MCF 10A (cell line): ENCODE results near the gene IL4. TPM values are rescaled to one million over a fixed set of nuclear protein-coding genes. Genes with fewer than 3 reads are reported as not detected.

Experiments
- BruUV-seq: library from RNA; stranded (reverse); fragments of 400-500 nt; replicated peaks from 2 replicates; lab custom pipeline; 2021; lab: Mats Ljungman, UMichigan
- CTCF ChIA-PET: fragments of 300-600 bp; sonication (Branson Sonifier 250); formaldehyde crosslinking; extraction: SDS; loops from one replicate; lab custom pipeline; 2021; ENCODE audit warnings: antibody characterized with exemption, inconsistent platforms; lab: Yijun Ruan, JAX
- POLR2A ChIA-PET: fragments of 300-600, 350-650 bp; sonication (Branson Sonifier 250); formaldehyde crosslinking; extraction: SDS; loops from one replicate; lab custom pipeline; 2020; ENCODE audit warnings: antibody characterized with exemption, inconsistent platforms; lab: Yijun Ruan, JAX
- DNase-seq: peaks from one replicate; pipeline ENCODE4 v3.0.0-alpha.2; 2018; ENCODE audit not compliant: unreplicated experiment
- H3K27ac Mint-ChIP-seq: one replicate; pipeline ENCODE4 v1.8.0; 2022; ENCODE audit warnings: mild to moderate bottlenecking, low read depth, mixed read lengths; ENCODE audit not compliant: unreplicated experiment
- H3K27me3 Mint-ChIP-seq: one replicate; pipeline ENCODE4 v1.8.0; 2022; ENCODE audit warnings: mixed read lengths; ENCODE audit not compliant: insufficient read depth, unreplicated experiment
- H3K36me3 Mint-ChIP-seq: one replicate; pipeline ENCODE4 v1.8.0; 2022; ENCODE audit warnings: mild to moderate bottlenecking, moderate library complexity, mixed read lengths; ENCODE audit not compliant: insufficient read depth, unreplicated experiment
- H3K4me1 Mint-ChIP-seq: one replicate; pipeline ENCODE4 v1.8.0; 2022; ENCODE audit warnings: mixed read lengths; ENCODE audit not compliant: insufficient read depth, unreplicated experiment
- H3K4me3 Mint-ChIP-seq: one replicate; pipeline ENCODE4 v1.8.0; 2022; ENCODE audit warnings: mild to moderate bottlenecking, moderate library complexity, mixed read lengths; ENCODE audit not compliant: unreplicated experiment
- H3K9me3 Mint-ChIP-seq: one replicate; pipeline ENCODE4 v1.8.0; 2022; ENCODE audit warnings: mixed read lengths; ENCODE audit not compliant: unreplicated experiment
- CTCF ChIP-seq: fragments of 200-600 bp; IDR thresholded peaks from one replicate; pipeline ENCODE4 v1.8.0; 2022; ENCODE audit warnings: antibody characterized with exemption, mild to moderate bottlenecking; ENCODE audit not compliant: unreplicated experiment
- intact Hi-C: fragments of 100-400 bp; cut with micrococcal nuclease; formaldehyde crosslinking; loops from 2 replicates; pipeline ENCODE4 v1.14.1; 2022
- total RNA-seq: library from RNA; stranded (reverse); gene quantifications from 2 replicates; pipeline ENCODE4 v1.2.3, GENCODE V29; 2022

The IL4 gene
- total RNA-seq, 1 experiment from 2014 or later, result not detected

DNA sequence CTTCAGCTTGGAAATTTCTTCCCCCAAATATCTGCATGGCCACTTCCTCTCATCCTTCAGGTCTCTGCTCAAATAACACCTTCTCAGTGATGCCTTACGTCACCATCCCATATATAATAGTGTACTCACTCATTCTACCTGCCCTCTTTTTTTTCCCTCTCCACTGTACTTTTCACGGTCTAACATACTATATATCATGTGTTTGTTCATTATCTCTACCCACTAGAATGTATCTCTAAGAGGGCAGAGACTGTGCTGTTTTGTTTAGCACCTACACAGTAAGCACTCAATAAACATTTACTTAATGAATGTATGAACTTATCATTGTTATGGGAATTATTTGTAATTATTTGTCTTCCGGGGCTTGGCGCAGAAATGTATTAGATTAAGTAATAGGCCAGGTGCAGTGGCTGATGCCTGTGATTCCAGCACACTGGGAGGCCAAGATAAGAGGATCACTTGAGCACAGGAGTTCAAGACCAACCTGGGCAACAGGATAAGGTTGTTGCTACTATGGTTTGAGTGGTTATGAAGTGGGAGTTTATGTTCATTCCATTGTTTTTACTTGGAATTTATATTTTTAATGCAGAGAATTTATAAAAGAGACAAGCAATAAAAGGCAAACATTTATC is 21.8 kb upstream of the IL4 start:
- ChIA-PET CTCF (no interaction called here), POLR2A (no interaction called here)
- no peak for TF ChIP-seq CTCF
- H3K9me3 Mint-ChIP-seq, result no peaks in the 10 kb centered on the region
- intact Hi-C loops, result no loop called here
- BruUV-seq, result no TSS peak
- H3K27ac Mint-ChIP-seq, result no peak overlapping the region
- no peaks in the 10 kb centered on the region for H3K27me3 Mint-ChIP-seq
- no peaks in the 10 kb centered on the region for H3K4me1 Mint-ChIP-seq
- DNase-seq, result no peak
- H3K36me3 Mint-ChIP-seq, result no peaks in the 10 kb centered on the region
- no peak overlapping the region for H3K4me3 Mint-ChIP-seq

DNA sequence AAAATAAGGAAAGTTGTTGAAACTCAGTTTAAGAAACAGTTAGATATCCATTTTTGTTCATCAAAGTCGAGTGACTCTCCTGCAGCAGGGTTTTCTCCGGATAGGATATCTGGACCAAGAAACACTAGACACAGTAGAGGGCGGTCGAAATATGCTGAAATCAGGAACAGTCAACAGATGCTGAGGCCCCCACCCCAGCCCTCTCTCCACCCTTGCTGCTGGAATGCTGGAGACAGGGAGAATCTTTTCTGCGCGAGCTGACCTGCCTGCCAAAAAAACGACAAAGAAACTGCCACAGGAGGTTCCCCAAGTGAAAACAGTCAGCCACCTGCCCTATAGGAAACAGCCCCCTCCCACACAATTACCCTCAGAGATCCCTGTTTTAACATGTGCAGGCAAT is 20.1 kb upstream of the IL4 start:
- BruUV-seq, result no TSS peak
- TF ChIP-seq CTCF, result no peak
- Mint-ChIP-seq H3K4me1 (no peaks in the 10 kb centered on the region), H3K27me3 (no peaks in the 10 kb centered on the region), H3K9me3 (no peaks in the 10 kb centered on the region), H3K4me3 (no peak overlapping the region), H3K36me3 (no peaks in the 10 kb centered on the region), H3K27ac (no peak overlapping the region)
- no peak for DNase-seq
- ChIA-PET POLR2A (interaction anchor here (1.2 kb wide), 2 partner anchors 10 to 23 kb away, joined by 3 to 4 read pairs; no protein-coding TSS in a partner anchor), CTCF (interaction anchor here (0.7 kb wide), 1 partner anchor 83 kb away, joined by 3 read pairs; no protein-coding TSS in a partner anchor)
- intact Hi-C loops, result loop anchor here (1.0 kb wide), 1 partner anchor 24 kb away; no protein-coding TSS in a partner anchor

- intact Hi-C loops, result no loop called here
- Mint-ChIP-seq H3K4me3 (no peak overlapping the region), H3K4me1 (no peaks in the 10 kb centered on the region), H3K9me3 (no peaks in the 10 kb centered on the region), H3K36me3 (peaks cover 6% of the 10 kb centered on the region), H3K27me3 (no peaks in the 10 kb centered on the region), H3K27ac (no peak overlapping the region)
- ChIA-PET POLR2A (no interaction called here), CTCF (no interaction called here)
- BruUV-seq, result no TSS peak
- no peak for DNase-seq
- TF ChIP-seq CTCF, result no peak
Observed at GRCh38 chr5:132655821-132656773, 17.7 kb upstream of the IL4 start.

DNA sequence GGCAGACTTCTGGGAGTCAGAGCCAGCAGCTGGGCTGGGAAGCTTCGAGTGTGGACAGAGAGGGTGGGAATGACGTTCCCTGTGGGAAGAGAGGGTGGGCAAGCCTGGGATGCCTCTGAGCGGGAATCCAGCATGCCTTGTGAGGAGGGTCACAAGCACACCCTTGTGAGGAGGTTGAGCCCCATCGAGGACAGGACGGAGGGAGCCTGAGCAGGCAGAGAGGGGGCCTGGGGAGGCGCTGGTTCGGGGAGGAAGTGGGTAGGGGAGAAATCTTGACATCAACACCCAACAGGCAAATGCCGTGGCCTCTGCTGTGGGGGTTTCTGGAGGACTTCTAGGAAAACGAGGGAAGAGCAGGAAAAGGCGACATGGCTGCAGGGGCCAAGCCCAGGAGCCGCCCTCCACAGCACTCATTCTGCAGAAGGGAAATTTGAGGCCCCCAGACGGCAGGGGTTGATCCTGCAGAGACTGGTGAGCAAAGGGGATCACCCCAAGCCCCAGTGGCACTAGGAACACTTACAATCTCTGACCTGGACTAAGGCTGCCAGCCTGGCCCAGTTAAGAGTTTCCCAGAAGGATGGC is 16.9 kb upstream of the IL4 start:
- H3K27me3 Mint-ChIP-seq, result no peaks in the 10 kb centered on the region
- no peak for TF ChIP-seq CTCF
- no peaks in the 10 kb centered on the region for H3K4me1 Mint-ChIP-seq
- DNase-seq, result no peak
- no TSS peak for BruUV-seq
- H3K36me3 Mint-ChIP-seq, result peaks cover 6% of the 10 kb centered on the region
- ChIA-PET POLR2A (no interaction called here), CTCF (interaction anchor here (0.6 kb wide), 1 partner anchor 21 kb away, joined by 3 read pairs; no protein-coding TSS in a partner anchor)
- no peak overlapping the region for H3K4me3 Mint-ChIP-seq
- H3K27ac Mint-ChIP-seq, result no peak overlapping the region
- H3K9me3 Mint-ChIP-seq, result no peaks in the 10 kb centered on the region
- intact Hi-C loops, result no loop called here
